HL-60 (cell line): ENCODE data around the gene GNAQ.

ENCODE experiments used
- DNase-seq, 2 experiments: peaks; one replicate each; pipeline ENCODE4 v3.0.0-alpha.2; 2010 to 2020; ENCODE audit warnings: low read depth in 1 of 2, low spot score in 1 of 2
- H3K27ac ChIP-seq: fragments of 250-450 bp; sonication (Bioruptor Pico); replicated peaks from 2 replicates; pipeline ENCODE4 v1.5.1; 2020; ENCODE audit warnings: mild to moderate bottlenecking, moderate library complexity
- H3K27me3 ChIP-seq: fragments of 250-450 bp; sonication (Bioruptor Pico); 2 replicates; pipeline ENCODE4 v1.5.1; 2021; ENCODE audit warnings: mild to moderate bottlenecking, moderate library complexity; ENCODE audit not compliant: insufficient read depth, poor library complexity, severe bottlenecking
- H3K4me3 ChIP-seq: replicated peaks from 2 replicates; pipeline ENCODE4 v1.5.1; 2011; ENCODE audit warnings: mild to moderate bottlenecking, control low read depth, low read length; ENCODE audit not compliant: insufficient read depth
- GABPA ChIP-seq: IDR thresholded peaks from 2 replicates; pipeline ENCODE4 v1.6.1; 2012; ENCODE audit warnings: low read depth
- POLR2AphosphoS5 ChIP-seq: IDR thresholded peaks from 2 replicates; pipeline ENCODE4 v1.6.1; 2012; ENCODE audit warnings: low read depth
- REST ChIP-seq: IDR thresholded peaks from 2 replicates; pipeline ENCODE4 v1.6.1; 2012; ENCODE audit warnings: low read depth; ENCODE audit not compliant: insufficient replicate concordance
- SPI1 ChIP-seq: IDR thresholded peaks from 2 replicates; pipeline ENCODE4 v1.6.1; 2012; ENCODE audit warnings: low read depth, mild to moderate bottlenecking, borderline replicate concordance
- TF ChIP-seq, protein P1 (sequence below): IDR thresholded peaks from one replicate; pipeline ENCODE4 v1.5.1; 2011; ENCODE audit warnings: low read length, control low read depth, inconsistent platforms; ENCODE audit not compliant: insufficient read depth

The GNAQ gene

DNA sequence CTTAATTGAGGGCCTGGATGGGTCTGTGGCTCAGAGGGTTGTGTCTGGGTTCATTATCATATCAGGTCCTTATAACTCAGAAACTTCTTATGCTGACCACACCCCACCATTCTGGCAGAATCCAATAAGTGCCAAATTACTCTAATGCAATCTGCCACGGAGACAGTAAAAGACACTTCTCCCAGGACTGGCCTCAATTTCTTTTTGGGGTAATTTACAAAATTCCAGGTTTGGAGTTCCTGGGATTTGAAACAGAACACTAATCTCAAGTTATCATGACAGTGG is 187.8 kb downstream of the GNAQ start:
- Histone ChIP-seq H3K27me3 (no peaks in the 10 kb centered on the region), H3K4me3 (no peak overlapping the region), H3K27ac (no peak overlapping the region)
- no peak for TF ChIP-seq SPI1
- no peak for DNase-seq

DNA sequence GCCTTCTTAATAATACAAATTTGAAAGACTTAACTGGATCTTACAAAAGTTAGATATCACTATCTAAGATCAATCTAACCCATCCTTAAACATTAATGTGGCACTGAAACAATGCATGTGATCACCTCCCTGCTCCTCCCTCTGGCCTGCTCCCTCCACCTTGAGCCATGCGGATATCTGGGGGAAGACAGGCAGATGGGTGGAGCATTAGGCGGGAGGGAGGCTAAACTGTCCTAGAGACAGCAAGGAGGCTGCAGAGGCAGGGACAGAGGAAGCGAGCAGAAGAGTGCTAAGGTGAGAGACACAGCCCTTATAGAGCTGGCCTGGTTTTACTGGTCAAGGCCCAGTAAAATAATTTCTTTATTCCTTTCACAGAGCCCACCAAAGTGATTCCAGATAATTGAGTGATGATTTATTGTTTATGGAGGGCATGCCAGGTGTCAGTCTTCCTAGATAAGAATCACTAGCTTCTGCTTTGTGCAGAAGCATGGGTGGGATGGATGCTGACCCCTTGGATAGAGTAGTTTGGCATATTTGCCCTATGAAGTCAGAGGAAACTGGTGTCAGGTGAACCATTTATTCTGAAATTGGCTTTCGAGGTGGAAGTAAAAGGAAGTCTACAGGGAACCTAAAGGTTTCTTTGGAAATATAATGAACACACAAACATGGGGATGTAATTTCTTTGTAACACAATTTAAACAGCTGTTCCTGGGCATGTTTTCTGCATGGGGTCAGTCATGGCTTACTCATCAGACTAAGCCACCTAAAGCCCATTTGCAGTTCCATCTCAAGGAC is 188.3 kb downstream of the GNAQ start:
- no peak for DNase-seq
- H3K27ac ChIP-seq: no peak overlapping the region
- no peak overlapping the region for H3K4me3 ChIP-seq
- no peak for TF ChIP-seq POLR2AphosphoS5
- no peak for TF ChIP-seq REST
- no peak for TF ChIP-seq GABPA
- TF ChIP-seq, protein P1, sequence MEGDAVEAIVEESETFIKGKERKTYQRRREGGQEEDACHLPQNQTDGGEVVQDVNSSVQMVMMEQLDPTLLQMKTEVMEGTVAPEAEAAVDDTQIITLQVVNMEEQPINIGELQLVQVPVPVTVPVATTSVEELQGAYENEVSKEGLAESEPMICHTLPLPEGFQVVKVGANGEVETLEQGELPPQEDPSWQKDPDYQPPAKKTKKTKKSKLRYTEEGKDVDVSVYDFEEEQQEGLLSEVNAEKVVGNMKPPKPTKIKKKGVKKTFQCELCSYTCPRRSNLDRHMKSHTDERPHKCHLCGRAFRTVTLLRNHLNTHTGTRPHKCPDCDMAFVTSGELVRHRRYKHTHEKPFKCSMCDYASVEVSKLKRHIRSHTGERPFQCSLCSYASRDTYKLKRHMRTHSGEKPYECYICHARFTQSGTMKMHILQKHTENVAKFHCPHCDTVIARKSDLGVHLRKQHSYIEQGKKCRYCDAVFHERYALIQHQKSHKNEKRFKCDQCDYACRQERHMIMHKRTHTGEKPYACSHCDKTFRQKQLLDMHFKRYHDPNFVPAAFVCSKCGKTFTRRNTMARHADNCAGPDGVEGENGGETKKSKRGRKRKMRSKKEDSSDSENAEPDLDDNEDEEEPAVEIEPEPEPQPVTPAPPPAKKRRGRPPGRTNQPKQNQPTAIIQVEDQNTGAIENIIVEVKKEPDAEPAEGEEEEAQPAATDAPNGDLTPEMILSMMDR: no peak
- no peak for TF ChIP-seq SPI1
- H3K27me3 ChIP-seq: no peaks in the 10 kb centered on the region

DNA sequence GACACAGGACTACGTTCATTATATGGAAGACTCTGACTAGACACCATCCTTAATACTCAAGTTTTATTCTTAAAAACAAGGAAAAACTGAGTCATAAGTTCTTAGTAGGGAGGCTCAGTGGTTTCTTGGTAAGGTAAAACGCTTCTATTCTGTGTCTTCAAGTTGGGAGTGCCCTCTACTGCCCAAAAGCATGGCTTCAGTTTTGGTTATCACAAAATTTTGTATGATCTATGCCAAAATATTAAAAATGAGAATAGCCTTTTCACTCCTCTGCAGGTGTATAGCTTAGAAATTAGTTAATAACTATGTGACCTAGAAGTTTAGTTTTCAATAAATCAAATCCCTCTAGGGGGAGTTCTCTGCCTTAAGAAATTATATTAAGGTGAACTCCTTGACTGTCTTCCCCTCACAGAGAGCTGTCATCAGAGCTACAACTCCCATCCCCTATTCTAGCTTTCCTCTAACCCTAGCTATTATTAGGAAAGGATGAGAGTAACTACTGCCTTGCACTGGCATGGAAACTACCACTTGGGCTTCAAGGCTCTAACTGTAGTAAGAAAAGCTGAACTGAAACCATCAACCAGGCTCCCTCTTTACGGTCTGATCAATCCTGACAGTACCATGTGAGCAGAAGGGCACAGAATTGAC is 189.7 kb downstream of the GNAQ start:
- Histone ChIP-seq H3K27me3 (no peaks in the 10 kb centered on the region), H3K27ac (no peak overlapping the region), H3K4me3 (no peak overlapping the region)
- TF ChIP-seq SPI1 (no peak), GABPA (no peak), REST (no peak), POLR2AphosphoS5 (no peak)
- TF ChIP-seq, protein P1: no peak
- no peak for DNase-seq

- H3K27me3 ChIP-seq: no peaks in the 10 kb centered on the region
- no peak overlapping the region for H3K4me3 ChIP-seq
- DNase-seq: no peak
- TF ChIP-seq REST: no peak
- no peak for TF ChIP-seq POLR2AphosphoS5
- no peak for TF ChIP-seq GABPA
- TF ChIP-seq, protein P1: no peak
- TF ChIP-seq SPI1: no peak
- no peak overlapping the region for H3K27ac ChIP-seq
These were observed 192.0 kb downstream of the GNAQ start for GRCh38 chr9:77839459-77840140.
